ENCODE measurements around the gene CIB4.

Gene CIB4

GRCh38 chr2:26649992-26650712 is 9.0 kb upstream of the CIB4 start:
- no peak overlapping the region for H3K9ac ChIP-seq (ENCODE audit: low read length)

DNA sequence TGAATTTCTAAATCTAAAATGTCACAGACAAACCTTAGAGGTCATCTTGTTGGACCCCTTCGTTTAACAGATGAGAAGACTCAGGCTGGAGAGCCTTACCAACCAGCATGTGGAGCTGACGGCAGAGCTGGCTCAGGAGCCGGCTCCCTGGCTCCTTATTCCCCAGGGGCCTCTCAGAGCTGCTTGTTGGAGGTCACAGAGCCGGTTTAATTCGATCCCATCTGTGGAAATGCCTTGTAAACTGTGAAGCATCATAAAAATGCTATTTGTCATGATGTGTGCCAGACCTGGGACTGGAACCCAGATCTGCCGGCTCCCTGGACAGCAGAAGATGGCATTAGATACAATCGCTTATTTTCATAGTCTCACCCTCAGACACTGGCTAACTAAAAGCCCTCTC is 8.2 kb upstream of the CIB4 start:
- Histone ChIP-seq H3K27ac (ENCODE audit: low read length) (no peak overlapping the region), H3K27me3 (ENCODE audit: control insufficient read depth, insufficient read depth, low read length) (no peaks in the 10 kb centered on the region)

More at GRCh38 chr2:26649992-26650712, 9.0 kb upstream of the CIB4 start:
- H3K9me3 ChIP-seq (ENCODE audit: control insufficient read depth, low read depth, low read length) = no peaks in the 10 kb centered on the region
- H3K4me3 ChIP-seq (ENCODE audit: low read length) = no peak overlapping the region
- H3K36me3 ChIP-seq (ENCODE audit: control insufficient read depth, low read depth, low read length) = no peaks in the 10 kb centered on the region
- H3K27me3 ChIP-seq (ENCODE audit: control insufficient read depth, insufficient read depth, low read length) = no peaks in the 10 kb centered on the region
- H3K27ac ChIP-seq (ENCODE audit: low read length) = no peak overlapping the region
- peaks cover 15% of the 10 kb centered on the region for H3K4me1 ChIP-seq (ENCODE audit: control insufficient read depth, low read depth, low read length)

DNA sequence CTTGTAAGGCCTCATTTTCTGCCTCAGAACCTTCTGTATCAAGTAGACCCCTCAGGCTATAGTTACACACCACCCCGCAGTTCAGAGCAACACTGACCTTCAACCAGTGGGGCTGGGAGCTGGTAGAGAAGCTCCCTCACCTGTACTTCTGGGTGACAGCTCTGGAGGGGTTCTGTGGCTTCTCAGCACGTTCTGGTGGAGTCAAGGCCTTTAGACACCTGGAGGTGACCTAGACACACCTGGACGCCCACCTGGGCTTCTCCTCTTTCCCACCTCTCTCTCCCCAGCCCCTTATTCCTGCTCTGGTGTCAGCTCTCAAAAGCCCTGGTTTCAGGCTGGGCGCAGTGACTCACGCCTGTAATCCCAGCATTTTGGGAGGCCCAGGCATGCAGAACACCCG is 7.3 kb upstream of the CIB4 start:
- Histone ChIP-seq H3K9ac (ENCODE audit: low read length) (no peak overlapping the region), H3K36me3 (ENCODE audit: control insufficient read depth, low read depth, low read length) (no peaks in the 10 kb centered on the region), H3K4me3 (ENCODE audit: low read length) (no peak overlapping the region), H3K4me1 (ENCODE audit: control insufficient read depth, low read depth, low read length) (peaks cover 12% of the 10 kb centered on the region), H3K27me3 (ENCODE audit: control insufficient read depth, insufficient read depth, low read length) (no peaks in the 10 kb centered on the region), H3K27ac (ENCODE audit: low read length) (no peak overlapping the region), H3K9me3 (ENCODE audit: control insufficient read depth, low read depth, low read length) (no peaks in the 10 kb centered on the region)

More for the DNA sequence above, 8.2 kb upstream of the CIB4 start:
- Histone ChIP-seq H3K36me3 (ENCODE audit: control insufficient read depth, low read depth, low read length) (no peaks in the 10 kb centered on the region), H3K9ac (ENCODE audit: low read length) (no peak overlapping the region), H3K4me3 (ENCODE audit: low read length) (no peak overlapping the region), H3K9me3 (ENCODE audit: control insufficient read depth, low read depth, low read length) (no peaks in the 10 kb centered on the region), H3K4me1 (ENCODE audit: control insufficient read depth, low read depth, low read length) (peaks cover 13% of the 10 kb centered on the region)

DNA sequence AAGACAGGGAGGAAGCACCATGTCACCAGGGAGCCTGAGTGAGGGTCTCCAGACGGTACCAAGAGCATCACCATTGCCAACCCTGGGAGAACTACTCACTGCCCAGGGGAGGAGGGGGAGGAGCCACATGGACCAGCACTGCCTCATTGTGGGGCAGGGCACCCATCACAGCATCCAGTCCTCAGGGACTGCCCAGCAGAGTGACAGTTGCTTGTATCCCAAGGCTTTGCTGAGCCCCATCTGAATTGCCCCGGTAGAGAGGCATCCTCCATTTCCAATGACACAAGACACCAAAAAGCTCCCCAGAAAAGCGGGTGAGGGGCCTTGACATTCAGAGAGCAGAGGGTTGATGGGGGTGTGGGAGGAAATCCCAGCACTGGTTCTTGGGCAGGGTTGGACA is 6.8 kb upstream of the CIB4 start:
- peaks cover 12% of the 10 kb centered on the region for H3K4me1 ChIP-seq (ENCODE audit: control insufficient read depth, low read depth, low read length)
- no peak overlapping the region for H3K27ac ChIP-seq (ENCODE audit: low read length)
- H3K9ac ChIP-seq (ENCODE audit: low read length) = no peak overlapping the region
- H3K27me3 ChIP-seq (ENCODE audit: control insufficient read depth, insufficient read depth, low read length) = no peaks in the 10 kb centered on the region
- no peaks in the 10 kb centered on the region for H3K9me3 ChIP-seq (ENCODE audit: control insufficient read depth, low read depth, low read length)
- no peaks in the 10 kb centered on the region for H3K36me3 ChIP-seq (ENCODE audit: control insufficient read depth, low read depth, low read length)
- H3K4me3 ChIP-seq (ENCODE audit: low read length) = no peak overlapping the region

DNA sequence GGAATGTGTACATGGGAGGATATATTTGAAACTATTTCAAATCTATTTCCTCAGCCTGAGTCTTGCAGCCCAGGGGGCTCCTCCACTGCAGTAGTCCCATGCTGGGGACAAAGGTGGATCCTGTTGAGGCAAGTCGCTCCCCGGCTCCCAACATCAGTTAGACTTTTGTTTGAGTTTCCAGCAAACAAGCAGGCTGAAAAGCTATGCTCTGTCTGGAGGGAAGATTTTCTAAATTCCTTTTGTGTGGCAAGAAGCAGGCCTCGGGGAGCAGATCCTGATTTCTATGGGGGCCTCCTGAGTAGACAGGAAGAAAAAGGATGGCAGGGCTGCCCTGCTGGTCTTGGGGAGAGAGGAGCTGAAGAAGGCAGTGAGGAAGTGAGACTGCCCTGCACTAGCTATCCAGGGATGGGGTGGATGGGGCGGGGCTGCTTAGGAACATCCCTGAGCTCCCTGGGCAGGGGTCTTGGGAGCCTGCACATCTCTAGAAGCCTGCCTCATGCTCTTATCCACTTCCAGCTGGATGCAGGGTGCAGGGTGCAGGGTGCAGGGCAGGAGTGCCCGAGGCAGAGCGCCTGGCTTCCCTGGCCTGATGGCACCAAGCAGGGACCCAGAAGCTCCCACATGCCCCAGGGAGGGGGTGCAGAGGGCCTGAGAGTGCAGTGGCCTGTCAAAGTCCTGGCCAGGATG is 6.0 kb upstream of the CIB4 start:
- Histone ChIP-seq H3K27ac (ENCODE audit: low read length) (no peak overlapping the region), H3K9me3 (ENCODE audit: control insufficient read depth, low read depth, low read length) (no peaks in the 10 kb centered on the region), H3K36me3 (ENCODE audit: control insufficient read depth, low read depth, low read length) (no peaks in the 10 kb centered on the region), H3K27me3 (ENCODE audit: control insufficient read depth, insufficient read depth, low read length) (no peaks in the 10 kb centered on the region), H3K4me1 (ENCODE audit: control insufficient read depth, low read depth, low read length) (peaks cover 12% of the 10 kb centered on the region), H3K4me3 (ENCODE audit: low read length) (no peak overlapping the region), H3K9ac (ENCODE audit: low read length) (no peak overlapping the region)

- Histone ChIP-seq H3K4me3 (ENCODE audit: low read length) (no peak overlapping the region), H3K36me3 (ENCODE audit: control insufficient read depth, low read depth, low read length) (no peaks in the 10 kb centered on the region), H3K4me1 (ENCODE audit: control insufficient read depth, low read depth, low read length) (peaks cover 12% of the 10 kb centered on the region), H3K9ac (ENCODE audit: low read length) (no peak overlapping the region), H3K27me3 (ENCODE audit: control insufficient read depth, insufficient read depth, low read length) (no peaks in the 10 kb centered on the region), H3K27ac (ENCODE audit: low read length) (no peak overlapping the region), H3K9me3 (ENCODE audit: control insufficient read depth, low read depth, low read length) (no peaks in the 10 kb centered on the region)
Observed at GRCh38 chr2:26645762-26646161, 4.6 kb upstream of the CIB4 start.

GRCh38 chr2:26644188-26644835 is 3.1 kb upstream of the CIB4 start:
- Histone ChIP-seq H3K9me3 (ENCODE audit: control insufficient read depth, low read depth, low read length) (no peaks in the 10 kb centered on the region), H3K27ac (ENCODE audit: low read length) (no peak overlapping the region), H3K4me3 (ENCODE audit: low read length) (no peak overlapping the region), H3K36me3 (ENCODE audit: control insufficient read depth, low read depth, low read length) (no peaks in the 10 kb centered on the region), H3K4me1 (ENCODE audit: control insufficient read depth, low read depth, low read length) (peaks cover 12% of the 10 kb centered on the region), H3K9ac (ENCODE audit: low read length) (no peak overlapping the region), H3K27me3 (ENCODE audit: control insufficient read depth, insufficient read depth, low read length) (no peaks in the 10 kb centered on the region)

- Histone ChIP-seq H3K9me3 (ENCODE audit: control insufficient read depth, low read depth, low read length) (no peaks in the 10 kb centered on the region), H3K27me3 (ENCODE audit: control insufficient read depth, insufficient read depth, low read length) (no peaks in the 10 kb centered on the region), H3K27ac (ENCODE audit: low read length) (no peak overlapping the region), H3K9ac (ENCODE audit: low read length) (no peak overlapping the region), H3K4me3 (ENCODE audit: low read length) (no peak overlapping the region), H3K4me1 (ENCODE audit: control insufficient read depth, low read depth, low read length) (peaks cover 8% of the 10 kb centered on the region), H3K36me3 (ENCODE audit: control insufficient read depth, low read depth, low read length) (no peaks in the 10 kb centered on the region)
Observed at GRCh38 chr2:26642429-26642828, 1.3 kb upstream of the CIB4 start.

DNA sequence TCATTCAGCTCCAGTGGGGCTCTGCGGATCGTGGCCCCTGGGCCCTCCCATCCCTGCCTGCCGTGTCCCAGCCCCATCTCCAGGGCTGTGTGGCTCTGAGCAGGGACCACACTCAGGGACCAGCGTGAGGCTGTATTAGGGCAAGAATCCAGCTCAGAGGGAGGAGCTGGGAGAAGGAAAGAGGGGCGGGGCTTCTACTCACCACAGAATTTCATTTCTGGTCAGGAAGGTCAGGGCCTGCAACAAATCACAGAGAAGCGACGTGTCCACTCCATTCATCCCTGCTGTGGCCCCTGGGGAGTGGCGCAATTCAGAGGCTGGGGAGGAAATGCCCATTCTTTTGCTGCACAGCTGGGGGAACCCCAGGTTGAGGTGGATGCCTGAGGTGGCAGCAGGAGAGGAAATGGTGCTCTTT is 828 bp downstream of the CIB4 start:
- Histone ChIP-seq H3K27me3 (ENCODE audit: control insufficient read depth, insufficient read depth, low read length) (no peaks in the 10 kb centered on the region), H3K27ac (ENCODE audit: low read length) (no peak overlapping the region), H3K4me3 (ENCODE audit: low read length) (no peak overlapping the region), H3K36me3 (ENCODE audit: control insufficient read depth, low read depth, low read length) (no peaks in the 10 kb centered on the region), H3K4me1 (ENCODE audit: control insufficient read depth, low read depth, low read length) (no peaks in the 10 kb centered on the region), H3K9me3 (ENCODE audit: control insufficient read depth, low read depth, low read length) (no peaks in the 10 kb centered on the region), H3K9ac (ENCODE audit: low read length) (no peak overlapping the region)

GRCh38 chr2:26639685-26640243 is 1.4 kb downstream of the CIB4 start:
- no peak overlapping the region for H3K4me3 ChIP-seq (ENCODE audit: low read length)
- no peaks in the 10 kb centered on the region for H3K36me3 ChIP-seq (ENCODE audit: control insufficient read depth, low read depth, low read length)
- H3K27me3 ChIP-seq (ENCODE audit: control insufficient read depth, insufficient read depth, low read length) = no peaks in the 10 kb centered on the region
- no peaks in the 10 kb centered on the region for H3K9me3 ChIP-seq (ENCODE audit: control insufficient read depth, low read depth, low read length)
- no peak overlapping the region for H3K9ac ChIP-seq (ENCODE audit: low read length)
- H3K27ac ChIP-seq (ENCODE audit: low read length) = no peak overlapping the region
- no peaks in the 10 kb centered on the region for H3K4me1 ChIP-seq (ENCODE audit: control insufficient read depth, low read depth, low read length)

- Histone ChIP-seq H3K9me3 (ENCODE audit: control insufficient read depth, low read depth, low read length) (no peaks in the 10 kb centered on the region), H3K27me3 (ENCODE audit: control insufficient read depth, insufficient read depth, low read length) (no peaks in the 10 kb centered on the region), H3K27ac (ENCODE audit: low read length) (no peak overlapping the region), H3K4me3 (ENCODE audit: low read length) (no peak overlapping the region), H3K9ac (ENCODE audit: low read length) (no peak overlapping the region), H3K36me3 (ENCODE audit: control insufficient read depth, low read depth, low read length) (no peaks in the 10 kb centered on the region), H3K4me1 (ENCODE audit: control insufficient read depth, low read depth, low read length) (no peaks in the 10 kb centered on the region)
Observed at GRCh38 chr2:26637811-26638310, 3.3 kb downstream of the CIB4 start.
